Astrocyte of the spinal cord (primary cell): Measurements from ENCODE around the gene MEIOB.

Source experiments
- DNase-seq: peaks from one replicate; pipeline ENCODE4 v3.0.0; 2011; ENCODE audit warnings: low read depth, low spot score
- H3K4me3 ChIP-seq: 2 replicates; pipeline ENCODE4 v1.5.1; 2011; ENCODE audit warnings: low read depth, mild to moderate bottlenecking, low read length, moderate library complexity
- CTCF ChIP-seq: IDR thresholded peaks from 2 replicates; pipeline ENCODE4 v1.5.1; 2012; ENCODE audit warnings: low read depth, mild to moderate bottlenecking, low read length, inconsistent platforms
- in situ Hi-C: cut with HindIII; loops from 2 replicates; pipeline ENCODE4 v1.10.0; 2017; ENCODE audit warnings: low sequenced_read_pairs

MEIOB gene

GRCh38 chr16:1850981-1851380 lies 21.0 kb downstream of the MEIOB start:
- in situ Hi-C loops: no loop called here
- no peak for DNase-seq
- H3K4me3 ChIP-seq: no peak overlapping the region
- TF ChIP-seq CTCF: no peak

- H3K4me3 ChIP-seq: no peak overlapping the region
- no peak for DNase-seq
- in situ Hi-C loops: no loop called here
- no peak for TF ChIP-seq CTCF
Observed at GRCh38 chr16:1846416-1846815, 25.5 kb downstream of the MEIOB start.

GRCh38 chr16:1845985-1846384 lies 26.0 kb downstream of the MEIOB start:
- in situ Hi-C loops: no loop called here
- DNase-seq: no peak
- no peak for TF ChIP-seq CTCF
- no peak overlapping the region for H3K4me3 ChIP-seq

- no peak overlapping the region for H3K4me3 ChIP-seq
- no peak for DNase-seq
- in situ Hi-C loops: no loop called here
- no peak for TF ChIP-seq CTCF
Observed at GRCh38 chr16:1839554-1839953, 32.4 kb downstream of the MEIOB start.

- no peak for DNase-seq
- in situ Hi-C loops: no loop called here
- TF ChIP-seq CTCF: no peak
Observed at GRCh38 chr16:1834096-1834495, 37.9 kb downstream of the MEIOB start.

GRCh38 chr16:1832838-1833454 lies 39.0 kb downstream of the MEIOB start:
- in situ Hi-C loops: no loop called here
- DNase-seq: no peak
- H3K4me3 ChIP-seq: no peak overlapping the region
- no peak for TF ChIP-seq CTCF

More at GRCh38 chr16:1834096-1834495, 37.9 kb downstream of the MEIOB start:
- H3K4me3 ChIP-seq: no peak overlapping the region
